NCI-H748 treated with DMSO at 0.1 percent for 48 hours (cell line): ENCODE data around the gene PTPRQ.
"Not testable (repeated sequence)": the region's sequence is repeated elsewhere in the genome, so short reads cannot be mapped to it uniquely, and the experiment has no call there.

Experiments
- DNase-seq: peaks from one replicate; lab custom pipeline; 2025; lab: John Stamatoyannopoulos, UW

The PTPRQ gene

GRCh38 chr12:80470403-80470802, 26.4 kb downstream of the PTPRQ start:
- DNase-seq: no peak

GRCh38 chr12:80472236-80472635, 28.2 kb downstream of the PTPRQ start:
- no peak for DNase-seq

DNA sequence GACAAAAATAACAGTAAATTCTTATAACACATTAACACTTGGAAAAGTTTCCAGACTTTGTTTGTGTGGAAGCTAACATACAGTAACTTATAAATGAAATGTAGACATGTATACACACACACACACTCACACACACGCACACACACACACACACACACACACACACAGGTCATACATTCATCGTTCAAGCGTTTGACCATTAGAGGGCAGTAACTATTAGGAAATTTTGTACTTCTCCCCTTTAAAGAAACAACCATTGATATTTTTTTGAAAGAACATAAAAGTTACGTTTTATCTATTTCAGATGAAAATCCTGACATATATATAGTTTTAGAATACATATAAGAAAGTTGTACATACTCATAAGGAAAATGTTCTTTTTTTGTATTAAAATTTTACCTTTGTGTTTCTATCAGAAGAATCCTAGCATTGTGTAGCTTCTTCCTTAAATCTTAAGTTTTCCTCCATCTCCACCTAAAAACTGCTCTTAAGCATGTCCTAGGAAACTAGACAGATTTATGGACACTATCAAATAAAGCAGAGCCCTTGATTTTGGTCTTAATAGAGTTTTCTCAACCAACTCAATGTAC, 29.0 kb downstream of the PTPRQ start:
- DNase-seq: peak; percentile 53

DNA sequence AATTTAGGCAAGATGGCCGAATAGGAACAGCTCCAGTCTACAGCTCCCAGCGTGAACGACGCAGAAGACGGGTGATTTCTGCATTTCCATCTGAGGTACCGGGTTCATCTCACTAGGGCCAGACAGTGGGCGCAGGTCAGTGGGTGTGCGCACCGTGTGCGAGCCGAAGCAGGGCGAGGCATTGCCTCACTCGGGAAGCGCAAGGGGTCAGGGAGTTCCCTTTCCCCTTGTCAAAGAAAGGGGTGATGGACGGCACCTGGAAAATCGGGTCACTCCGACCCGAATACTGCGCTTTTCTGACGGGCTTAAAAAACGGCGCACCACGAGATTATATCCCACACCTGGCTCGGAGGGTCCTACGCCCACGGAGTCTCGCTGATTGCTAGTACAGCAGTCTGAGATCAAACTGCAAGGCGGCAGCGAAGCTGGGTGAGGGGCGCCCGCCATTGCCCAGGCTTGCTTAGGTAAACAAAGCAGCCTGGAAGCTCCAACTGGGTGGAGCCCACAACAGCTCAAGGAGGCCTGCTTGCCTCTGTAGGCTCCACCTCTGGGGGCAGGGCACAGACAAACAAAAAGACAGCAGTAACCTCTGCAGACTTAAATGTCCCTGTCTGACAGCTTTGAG, 33.6 kb downstream of the PTPRQ start:
- DNase-seq: not testable (repeated sequence)

- DNase-seq: no peak
These were observed 40.7 kb downstream of the PTPRQ start for GRCh38 chr12:80484746-80485145.

DNA sequence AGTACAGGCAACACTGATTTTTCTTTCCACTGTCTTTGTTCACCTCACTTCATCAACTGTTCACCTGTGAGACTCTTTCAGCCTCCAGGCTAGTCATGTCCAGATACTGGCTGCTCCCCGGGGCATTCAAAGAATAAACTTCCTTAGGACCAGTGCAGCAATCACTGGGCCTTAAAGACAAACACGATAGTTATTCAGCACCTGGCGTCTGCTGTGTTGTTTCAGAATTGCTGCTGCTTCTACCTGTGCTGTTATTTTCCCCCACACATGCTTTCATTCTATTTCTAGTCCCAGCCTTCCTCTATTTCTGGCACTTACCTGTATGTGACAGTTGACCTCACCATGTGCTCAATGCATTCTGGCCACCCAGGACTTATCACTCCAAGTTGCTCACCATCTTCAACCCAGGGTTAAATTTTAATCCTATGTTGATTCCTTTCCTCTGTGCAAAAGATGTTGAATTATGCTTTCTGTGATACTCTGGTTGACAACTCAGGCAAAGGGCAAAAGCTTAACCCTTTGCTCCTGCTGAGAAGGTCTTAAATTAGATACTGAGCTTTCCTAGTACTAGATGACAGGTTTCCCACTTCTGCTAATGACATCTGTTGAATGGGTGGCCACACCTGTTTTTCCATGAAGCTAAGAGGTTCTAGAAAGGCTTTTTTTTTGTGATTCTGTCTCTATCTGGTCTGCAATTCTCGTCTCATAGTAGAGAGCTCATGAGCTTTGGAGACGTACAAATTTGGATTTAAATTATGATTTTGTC, 41.4 kb downstream of the PTPRQ start:
- peak; percentile 71 for DNase-seq

DNA sequence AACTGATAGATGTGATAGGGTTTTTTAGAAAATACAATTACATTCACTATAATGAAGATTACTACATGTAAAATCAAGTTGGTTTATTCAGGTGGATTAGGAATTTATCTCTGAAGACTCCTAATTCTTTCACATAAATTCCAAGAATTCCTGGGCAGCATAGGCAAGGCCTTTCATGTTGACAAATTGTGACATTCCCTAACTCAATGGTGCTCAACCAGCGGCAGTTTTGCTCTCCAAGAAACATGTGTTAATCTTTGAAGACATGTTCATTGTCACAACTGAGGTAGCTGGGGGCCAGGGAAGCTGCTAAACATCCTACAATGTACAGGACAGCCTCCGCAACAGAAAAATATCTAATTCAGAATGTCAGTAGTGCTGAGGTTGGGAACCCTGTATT, 46.3 kb downstream of the PTPRQ start:
- DNase-seq: no peak

DNA sequence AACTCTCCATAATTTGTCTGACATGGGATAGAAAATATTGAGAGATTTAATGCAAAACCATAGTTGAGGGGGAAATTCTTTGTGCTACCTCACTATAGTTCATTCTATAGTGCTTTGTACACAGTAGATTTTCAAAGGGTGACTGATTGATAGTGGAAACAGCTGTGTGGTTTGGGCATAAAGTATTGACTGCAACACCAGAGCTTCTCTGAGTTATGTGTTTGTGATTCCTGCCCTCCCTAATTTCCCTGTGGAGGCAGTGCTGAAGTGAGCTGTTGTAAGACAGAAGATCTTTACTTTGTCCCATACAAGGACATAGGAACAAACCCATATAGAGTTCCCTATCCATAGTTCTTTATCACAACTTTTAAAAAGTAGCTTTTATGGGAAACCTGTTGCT, 47.1 kb downstream of the PTPRQ start:
- no peak for DNase-seq

GRCh38 chr12:80493466-80493865, 49.4 kb downstream of the PTPRQ start:
- no peak for DNase-seq

GRCh38 chr12:80494836-80495235, 50.8 kb downstream of the PTPRQ start:
- no peak for DNase-seq

DNA sequence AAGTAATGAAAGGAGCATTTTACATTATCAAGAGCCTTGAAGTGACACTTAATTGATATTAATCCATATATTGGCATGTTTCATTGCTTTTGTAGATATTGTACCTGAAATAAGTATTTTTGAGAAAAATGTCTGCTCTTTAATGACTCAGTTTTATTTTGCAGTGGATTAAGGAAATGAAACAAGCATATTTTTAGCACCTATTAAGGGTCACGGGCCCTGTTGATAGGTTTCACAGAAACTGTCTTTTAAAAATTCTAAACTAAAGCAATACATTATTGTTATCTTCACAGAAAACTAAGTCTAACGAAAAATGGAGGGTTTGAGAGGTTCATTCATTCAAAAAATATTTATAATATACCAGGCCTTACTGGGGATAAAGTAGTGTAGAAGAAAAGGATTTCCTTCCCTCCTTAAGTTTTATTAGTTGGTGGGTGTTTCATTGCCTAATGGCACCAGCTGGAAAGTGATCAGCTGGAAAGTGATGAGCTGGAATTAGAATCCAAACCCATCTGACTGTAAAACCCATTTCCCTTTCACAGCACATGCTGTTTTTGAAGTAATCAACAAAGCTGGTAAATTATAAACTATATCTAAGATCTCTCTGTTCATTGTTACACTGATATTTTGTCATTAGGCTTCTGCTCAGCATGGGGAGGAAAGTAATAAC, 54.2 kb downstream of the PTPRQ start:
- DNase-seq: no peak

DNA sequence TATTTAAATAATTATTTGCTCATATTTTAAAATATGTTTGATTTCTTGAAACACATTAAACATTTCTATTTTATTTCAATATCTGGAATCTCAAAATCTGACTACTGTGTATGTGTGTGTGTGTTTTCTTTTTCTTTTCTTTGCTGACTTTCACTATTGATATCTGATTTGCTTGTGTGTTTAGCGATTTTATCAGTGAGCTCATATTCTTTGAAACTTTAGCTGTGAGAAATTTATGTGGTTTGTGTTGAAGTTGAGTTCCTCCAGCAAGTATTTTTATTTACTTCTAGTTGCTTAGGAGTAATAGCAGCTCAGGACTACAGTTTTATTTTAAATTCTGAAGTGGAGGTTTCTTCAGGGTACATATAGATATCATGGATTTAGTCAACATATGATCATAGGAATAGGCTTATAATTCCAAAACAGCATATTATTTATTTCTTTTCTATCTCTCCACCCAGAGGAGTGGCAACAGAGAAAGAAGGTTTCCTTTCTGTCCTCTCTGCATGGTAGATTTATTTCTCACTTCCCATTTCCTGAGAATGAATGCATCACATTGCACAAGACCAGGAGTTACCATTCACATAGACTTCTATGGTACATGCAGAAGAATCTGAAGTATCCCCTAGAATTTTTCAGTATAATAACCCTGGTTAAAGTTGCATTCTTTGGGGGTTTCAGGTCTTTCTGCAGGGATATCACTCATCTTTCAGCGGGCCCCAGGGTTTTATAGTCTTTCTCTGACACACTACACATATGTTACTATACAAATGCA, 60.5 kb downstream of the PTPRQ start:
- no peak for DNase-seq

- DNase-seq: no peak
These were observed 65.9 kb downstream of the PTPRQ start for GRCh38 chr12:80509781-80510556.

DNA sequence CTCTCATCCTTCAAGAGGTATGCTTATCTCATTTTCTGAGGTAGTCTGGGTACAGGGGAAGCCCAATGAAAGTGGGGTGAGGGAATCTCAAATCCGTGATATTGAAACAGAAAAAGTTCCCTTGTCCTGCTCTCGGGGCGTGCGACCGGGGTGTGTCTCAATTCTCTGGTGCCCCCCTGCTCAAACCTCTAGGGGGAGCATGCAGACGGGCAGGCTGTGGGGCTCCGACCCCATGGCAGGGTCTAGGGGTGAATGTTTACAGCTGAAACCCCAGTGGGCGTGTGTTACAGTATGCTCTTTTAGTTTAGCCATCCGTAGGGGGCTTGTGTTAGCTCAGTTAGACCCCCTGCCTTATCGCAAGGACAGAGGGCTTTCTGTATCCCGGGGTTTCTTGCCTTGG, 68.7 kb downstream of the PTPRQ start:
- DNase-seq: no peak

DNA sequence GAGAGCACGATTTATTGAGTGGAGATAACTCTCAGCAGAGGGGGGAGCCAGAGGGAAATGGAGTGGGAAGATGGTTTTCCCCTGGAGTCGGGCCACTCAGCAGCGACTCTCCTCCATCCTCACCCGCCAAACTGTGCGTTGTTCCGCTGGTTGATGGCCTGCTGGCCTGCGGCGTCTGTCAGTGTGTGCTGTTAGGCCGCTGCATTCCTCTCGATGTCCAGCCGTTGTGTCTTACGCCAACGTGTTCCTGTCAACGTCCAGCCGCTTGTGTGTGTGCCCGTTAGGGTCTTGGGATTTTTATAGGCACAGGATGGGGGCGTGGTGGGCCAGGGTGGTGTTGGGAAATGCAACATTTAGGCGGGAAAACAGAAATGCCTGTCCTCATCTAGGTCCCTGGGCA, 69.2 kb downstream of the PTPRQ start:
- no peak for DNase-seq

DNA sequence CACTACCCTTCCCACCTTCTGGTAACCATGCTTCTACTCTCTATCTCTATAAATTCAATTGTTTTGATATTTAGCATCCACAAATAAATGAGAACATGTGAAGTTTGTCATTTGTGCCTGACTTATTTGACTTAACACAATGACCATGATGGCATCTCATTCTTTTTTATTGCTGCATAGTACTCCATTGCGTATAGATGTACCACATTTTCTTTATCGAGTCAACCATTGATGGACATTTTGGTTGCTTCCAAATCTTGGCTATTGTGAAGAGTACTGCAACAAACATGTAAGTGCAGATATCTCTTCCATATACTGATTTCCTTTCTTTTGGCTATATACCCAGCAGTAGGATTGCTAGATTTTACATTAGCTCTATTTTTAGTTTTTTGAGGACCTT, 73.6 kb downstream of the PTPRQ start:
- DNase-seq: no peak

DNA sequence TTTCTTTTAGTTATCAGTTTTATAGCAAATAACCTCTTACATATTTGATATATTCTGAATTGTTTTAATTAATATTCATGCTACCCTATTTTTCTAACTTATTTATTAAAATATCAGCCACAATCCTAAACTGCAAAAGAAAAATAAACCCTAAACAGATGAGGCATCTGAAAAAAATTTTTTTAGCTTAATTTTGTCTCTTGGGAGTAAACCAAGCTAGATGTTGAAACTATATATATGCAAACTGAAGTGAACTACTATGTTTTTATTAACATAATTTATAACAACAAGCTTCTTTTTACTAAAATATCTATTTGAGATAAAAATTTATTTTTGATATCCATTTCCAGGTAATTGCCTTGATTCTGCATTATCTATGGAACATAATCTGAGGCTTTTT, 87.6 kb downstream of the PTPRQ start:
- no peak for DNase-seq

GRCh38 chr12:80539029-80539428, 95.0 kb downstream of the PTPRQ start:
- no peak for DNase-seq

GRCh38 chr12:80549298-80549697, 105.3 kb downstream of the PTPRQ start:
- no peak for DNase-seq

DNA sequence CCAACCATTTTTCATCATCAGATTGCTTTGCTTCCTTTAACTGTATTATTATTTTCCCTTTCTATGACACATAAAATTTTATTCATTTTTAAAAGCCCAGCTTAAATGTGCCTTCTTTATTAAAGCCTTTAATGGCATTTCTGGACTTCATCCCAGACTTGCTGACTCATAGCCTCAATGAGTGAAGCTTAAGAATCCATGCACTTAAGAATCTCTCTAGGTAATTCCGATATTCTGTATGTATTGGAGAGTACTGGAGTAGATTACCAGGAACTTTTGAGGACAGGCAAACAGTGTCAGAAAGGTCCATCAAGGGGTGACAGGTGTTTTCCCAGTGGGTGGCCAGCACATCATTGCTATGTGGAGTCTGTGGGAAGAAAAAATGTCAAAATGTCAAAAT, 107.9 kb downstream of the PTPRQ start:
- no peak for DNase-seq

DNA sequence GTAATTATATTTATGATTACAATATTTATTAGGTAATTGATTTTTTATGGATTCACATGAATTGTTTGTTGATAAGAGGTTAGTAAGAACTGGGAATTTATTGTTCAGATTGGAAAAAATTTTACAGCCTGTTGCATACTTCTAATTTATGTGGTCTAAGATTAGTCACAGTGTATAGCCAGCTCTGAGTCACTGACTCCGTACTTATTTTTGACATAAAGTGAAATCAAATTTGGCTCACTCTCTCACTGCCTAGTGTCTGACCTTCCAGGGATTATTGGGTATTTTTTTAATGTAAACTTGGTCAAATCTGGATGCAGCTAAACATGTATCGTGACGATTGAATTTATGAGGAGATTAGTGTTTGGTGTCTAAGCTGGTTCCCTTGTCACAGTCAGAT, 109.3 kb downstream of the PTPRQ start:
- DNase-seq: no peak
